IMR-90 (cell line): Measurements from ENCODE around the gene PRKAG2. TPM values are rescaled to one million over a fixed set of nuclear protein-coding genes. Genes with fewer than 3 reads are reported as not detected.

ENCODE experiments used
- ATAC-seq: fragments of 200-7000 bp; cut with Tn5 transposase; 2 replicates; pipeline ENCODE4 v1.9.1; 2020; ENCODE audit warnings: low read depth, mild to moderate bottlenecking, moderate library complexity
- BruUV-seq: library from RNA; stranded (reverse); fragments of 400-500 nt; replicated peaks from 2 replicates; lab custom pipeline; 2021; lab: Mats Ljungman, UMichigan
- CTCF ChIA-PET: fragments of 300-600 bp; formaldehyde crosslinking; extraction: SDS; loops from one replicate; lab custom pipeline; 2021; ENCODE audit warnings: antibody characterized with exemption; lab: Yijun Ruan, JAX
- POLR2A ChIA-PET: fragments of 300-600 bp; sonication (Branson Sonifier 250); formaldehyde crosslinking; loops from one replicate; lab custom pipeline; 2022; ENCODE audit warnings: antibody characterized with exemption; ENCODE audit not compliant: unreplicated experiment; lab: Charles Lee
- DNase-seq: peaks from one replicate; pipeline ENCODE4 v3.0.0; 2013
- H2AFZ ChIP-seq: replicated peaks from 2 replicates; pipeline ENCODE3; 2013; ENCODE audit warnings: low read length, mild to moderate bottlenecking; ENCODE audit not compliant: poor library complexity
- H2AK5ac ChIP-seq: 2 replicates; pipeline ENCODE4 v1.6.1; 2013; ENCODE audit warnings: low read depth, low read length, inconsistent platforms
- H2AK9ac ChIP-seq: replicated peaks from 2 replicates; pipeline ENCODE3; 2013; ENCODE audit warnings: mild to moderate bottlenecking, low read depth, low read length, moderate library complexity; ENCODE audit not compliant: poor library complexity
- H2BK120ac ChIP-seq: 2 replicates; pipeline ENCODE4 v1.6.1; 2013; ENCODE audit warnings: low read depth, low read length, inconsistent platforms
- H2BK15ac ChIP-seq: 3 replicates; pipeline ENCODE4 v1.6.1; 2013; ENCODE audit warnings: low read depth, low read length, inconsistent platforms
- H2BK20ac ChIP-seq: 2 replicates; pipeline ENCODE4 v1.6.1; 2013; ENCODE audit warnings: low read depth, mild to moderate bottlenecking, inconsistent platforms, low read length, moderate library complexity
- H2BK5ac ChIP-seq: 2 replicates; pipeline ENCODE4 v1.6.1; 2013; ENCODE audit warnings: mild to moderate bottlenecking, low read depth, low read length, inconsistent platforms; ENCODE audit not compliant: poor library complexity, severe bottlenecking
- H3K14ac ChIP-seq: replicated peaks from 2 replicates; pipeline ENCODE4 v1.6.1; 2013; ENCODE audit warnings: low read depth, low read length, inconsistent platforms
- H3K18ac ChIP-seq: 2 replicates; pipeline ENCODE4 v1.6.1; 2013; ENCODE audit warnings: low read depth, low read length, control low read depth
- H3K23ac ChIP-seq: 2 replicates; pipeline ENCODE4 v1.6.1; 2013; ENCODE audit warnings: low read depth, low read length, inconsistent platforms
- H3K27ac ChIP-seq: 2 replicates; pipeline ENCODE4 v1.5.1; 2013; ENCODE audit warnings: mild to moderate bottlenecking, control low read depth, low read length; ENCODE audit not compliant: insufficient read depth
- H3K27me3 ChIP-seq: 2 replicates; pipeline ENCODE4 v1.6.1; 2013; ENCODE audit warnings: low read length; ENCODE audit not compliant: control insufficient read depth, insufficient read depth
- H3K36me3 ChIP-seq: 2 replicates; pipeline ENCODE4 v1.6.1; 2013; ENCODE audit warnings: low read length, mixed read lengths; ENCODE audit not compliant: control insufficient read depth, insufficient read depth
- H3K4ac ChIP-seq: 2 replicates; pipeline ENCODE4 v1.6.1; 2013; ENCODE audit warnings: low read depth, low read length, inconsistent platforms
- H3K4me1 ChIP-seq: 2 replicates; pipeline ENCODE4 v1.6.1; 2013; ENCODE audit warnings: low read length, mixed read lengths; ENCODE audit not compliant: control insufficient read depth, insufficient read depth
- H3K4me2 ChIP-seq: 2 replicates; pipeline ENCODE4 v1.6.1; 2013; ENCODE audit warnings: low read depth, mild to moderate bottlenecking, control low read depth, low read length, moderate library complexity
- H3K4me3 ChIP-seq: 2 replicates; pipeline ENCODE4 v1.5.1; 2013; ENCODE audit warnings: low read depth, mild to moderate bottlenecking, control low read depth, low read length, moderate library complexity; ENCODE audit not compliant: insufficient read depth
- H3K56ac ChIP-seq: 2 replicates; pipeline ENCODE4 v1.6.1; 2013; ENCODE audit warnings: low read length, inconsistent platforms; ENCODE audit not compliant: insufficient read depth; ENCODE audit errors: extremely low read depth
- H3K79me1 ChIP-seq, 2 experiments: 2 replicates each; pipeline ENCODE4 v1.6.1; 2013; ENCODE audit warnings: low read length in 2 of 2, inconsistent platforms in 1 of 2, low read depth in 1 of 2
- H3K9ac ChIP-seq: 2 replicates; pipeline ENCODE4 v1.6.1; 2013; ENCODE audit warnings: low read depth, low read length, control low read depth
- H3K9me1 ChIP-seq: 2 replicates; pipeline ENCODE4 v1.6.1; 2013; ENCODE audit warnings: low read length, inconsistent platforms; ENCODE audit not compliant: insufficient read depth
- H3K9me3 ChIP-seq: 2 replicates; pipeline ENCODE4 v1.6.1; 2013; ENCODE audit warnings: low read length; ENCODE audit not compliant: control insufficient read depth, insufficient read depth
- H4K20me1 ChIP-seq: 2 replicates; pipeline ENCODE4 v1.6.1; 2013; ENCODE audit warnings: low read length, inconsistent platforms; ENCODE audit not compliant: insufficient read depth
- H4K5ac ChIP-seq: 2 replicates; pipeline ENCODE4 v1.6.1; 2013; ENCODE audit warnings: mild to moderate bottlenecking, low read depth, low read length, control low read depth
- H4K8ac ChIP-seq, 2 experiments: 2 replicates each; pipeline ENCODE4 v1.6.1; 2013; ENCODE audit warnings: low read depth in 2 of 2, low read length in 2 of 2, control low read depth in 1 of 2, inconsistent platforms in 1 of 2
- H4K91ac ChIP-seq: 2 replicates; pipeline ENCODE4 v1.6.1; 2013; ENCODE audit warnings: low read depth, low read length, inconsistent platforms; ENCODE audit not compliant: insufficient read depth
- BHLHE40 ChIP-seq: fragments of 150-350 bp; IDR thresholded peaks from 2 replicates; pipeline ENCODE4 v1.6.1; 2016; ENCODE audit warnings: mild to moderate bottlenecking, low read depth, low read length
- CEBPB ChIP-seq: IDR thresholded peaks from 2 replicates; pipeline ENCODE4 v1.6.1; 2012; ENCODE audit warnings: low read depth, low read length, improper control_type of control experiment
- CHD1 ChIP-seq: IDR thresholded peaks from 2 replicates; pipeline ENCODE4 v1.6.1; 2012; ENCODE audit warnings: low read depth, low read length, improper control_type of control experiment
- FOS ChIP-seq: fragments of 150-350 bp; IDR thresholded peaks from 2 replicates; pipeline ENCODE4 v1.6.1; 2016; ENCODE audit warnings: low read depth, low read length
- MAFK ChIP-seq: IDR thresholded peaks from 2 replicates; pipeline ENCODE4 v1.6.1; 2012; ENCODE audit warnings: low read depth, low read length, improper control_type of control experiment
- MAZ ChIP-seq: IDR thresholded peaks from 2 replicates; pipeline ENCODE4 v1.6.1; 2012; ENCODE audit warnings: low read depth, mild to moderate bottlenecking, low read length, improper control_type of control experiment, moderate library complexity, borderline replicate concordance
- MXI1 ChIP-seq: IDR thresholded peaks from 2 replicates; pipeline ENCODE4 v1.6.1; 2012; ENCODE audit warnings: low read depth, mild to moderate bottlenecking, low read length, moderate library complexity, borderline replicate concordance
- NFE2L2 ChIP-seq: fragments of 150-350 bp; IDR thresholded peaks from 2 replicates; pipeline ENCODE4 v1.6.1; 2016; ENCODE audit warnings: low read depth, mild to moderate bottlenecking, low read length
- POLR2A ChIP-seq: IDR thresholded peaks from 2 replicates; pipeline ENCODE4 v1.6.1; 2012; ENCODE audit warnings: mild to moderate bottlenecking, low read depth, low read length
- RAD21 ChIP-seq: IDR thresholded peaks from 2 replicates; pipeline ENCODE4 v1.6.1; 2012; ENCODE audit warnings: low read length, improper control_type of control experiment
- RCOR1 ChIP-seq: IDR thresholded peaks from 2 replicates; pipeline ENCODE4 v1.6.1; 2012; ENCODE audit warnings: mild to moderate bottlenecking, low read length, improper control_type of control experiment; ENCODE audit not compliant: insufficient replicate concordance
- SMC3 ChIP-seq: fragments of 150-350 bp; IDR thresholded peaks from 2 replicates; pipeline ENCODE4 v1.6.1; 2016; ENCODE audit warnings: low read depth, mild to moderate bottlenecking, antibody characterized with exemption, low read length, moderate library complexity
- WGBS, 2 experiments: methylation state at CpG; one replicate each; pipeline versions ENCODE4 v1.1.5 to v1.1.7; 2013; ENCODE audit warnings: missing lambda C conversion rate in 2 of 2; ENCODE audit not compliant: insufficient read length in 1 of 2; ENCODE audit errors: extremely low coverage in 2 of 2; 5-methylcytosine and 5-hydroxymethylcytosine counted together
- dilution Hi-C: fragments of 300-500 bp; cut with HindIII; formaldehyde crosslinking; loops from one replicate; pipeline ENCODE4 v1.14.3; 2018; ENCODE audit warnings: low sequenced_read_pairs; ENCODE audit not compliant: unreplicated experiment
- in situ Hi-C: fragments of 300-500 bp; cut with MboI; formaldehyde crosslinking; loops from 3 replicates; pipeline ENCODE4 v1.14.3; 2019; ENCODE audit warnings: low sequenced_read_pairs, inconsistent platforms, mixed read lengths
- intact Hi-C: fragments of 100-400 bp; cut with micrococcal nuclease; formaldehyde crosslinking; loops from 2 replicates; pipeline ENCODE4 v1.10.0; 2022
- polyA plus RNA-seq, 3 experiments: library from polyadenylated mRNA; depleted of rRNA; stranded (reverse); fragments of >200 nt; gene quantifications; 2 replicates each; pipeline ENCODE4 v1.2.3, GENCODE V29; 2012; ENCODE audit warnings: low replicate concordance in 1 of 3
- total RNA-seq: library from RNA; depleted of rRNA; stranded (reverse); fragments of >200 nt; gene quantifications from 2 replicates; pipeline ENCODE4 v1.2.3, GENCODE V29; 2012
- TF ChIP-seq, protein P1 (sequence below): conservative IDR thresholded peaks from 2 replicates; pipeline ENCODE4 v1.5.1; 2012; ENCODE audit warnings: mild to moderate bottlenecking, low read depth, low read length, improper control_type of control experiment
- TF ChIP-seq, protein P2 (sequence below): fragments of 150-350 bp; IDR thresholded peaks from 2 replicates; pipeline ENCODE4 v1.6.1; 2016; ENCODE audit warnings: low read depth, mild to moderate bottlenecking, low read length, moderate library complexity, borderline replicate concordance
- TF ChIP-seq, protein P3 (sequence below): fragments of 150-350 bp; IDR thresholded peaks from 2 replicates; pipeline ENCODE4 v1.6.1; 2017; ENCODE audit warnings: mild to moderate bottlenecking, antibody characterized with exemption, low read length, low read depth

Gene PRKAG2
- total and polyA plus RNA-seq, 2 of the 4 experiments (the other 2 are of a cell fraction): 15.4 to 21.6 TPM

DNA sequence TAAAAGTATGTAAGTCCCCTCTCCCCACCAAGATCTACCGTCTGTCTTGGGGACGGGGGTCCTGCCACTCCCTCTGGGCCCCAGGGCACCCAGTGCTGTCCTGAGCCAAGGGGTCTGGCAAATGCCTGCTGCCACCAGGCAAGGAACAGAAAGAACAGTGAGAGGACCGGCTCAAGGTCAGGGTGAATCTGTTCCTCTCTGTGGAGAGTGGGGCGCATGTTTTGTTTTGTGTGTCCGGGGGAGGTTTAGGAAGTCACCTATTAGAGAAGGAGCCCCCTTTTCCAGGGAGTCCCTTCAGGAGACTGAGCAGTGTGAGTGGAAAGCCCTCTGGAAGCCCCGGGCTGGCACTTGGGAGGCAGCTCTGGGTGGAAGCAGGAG lies 198.7 kb downstream of the PRKAG2 start:
- intact Hi-C loops: no loop called here
- ChIA-PET POLR2A (no interaction called here), CTCF (interaction anchor here (0.8 kb wide), 1 partner anchor 19 kb away, joined by 3 read pairs; no protein-coding TSS in a partner anchor)

More for the DNA sequence above, 198.7 kb downstream of the PRKAG2 start:
- no TSS peak for BruUV-seq
- Histone ChIP-seq H3K4ac (peak overlapping the region; percentile 37; the same call in 1 of the 2 replicates), H2AK5ac (0 out of 2 replicates have a peak overlapping the region, but pooled peaks have one; percentile 60), H4K5ac (no peak overlapping the region), H3K9me1 (peaks cover 11% of the 10 kb centered on the region), H2BK5ac (no peak overlapping the region), H2BK20ac (no peak overlapping the region), H3K27me3 (no peaks in the 10 kb centered on the region), H2AK9ac (no peak overlapping the region), H3K14ac (no peak overlapping the region), H3K23ac (no peak overlapping the region), H3K9ac (no peak overlapping the region), H2BK120ac (no peak overlapping the region), H2BK15ac (peak overlapping the region; percentile 10; the same call in 1 of the 3 replicates), H3K56ac (no peak overlapping the region), H4K91ac (no peak overlapping the region), H3K79me1 (no peaks in the 10 kb centered on the region), H3K18ac (no peak overlapping the region), H2AFZ (no peak overlapping the region), H3K36me3 (no peaks in the 10 kb centered on the region), H3K4me2 (no peak overlapping the region), H3K4me1 (peaks cover 4% of the 10 kb centered on the region), H3K9me3 (no peaks in the 10 kb centered on the region), H3K27ac (no peak overlapping the region), H3K4me3 (no peak overlapping the region), H4K20me1 (no peaks in the 10 kb centered on the region), H4K8ac (no peak overlapping the region; a peak in 1 of 4 replicates)
- no peak for DNase-seq
- ATAC-seq: no peak
- 80% methylated on average over 1 of the region's 6 CpGs; no CpG with 5 or more reads in 1 of the 2 experiments for WGBS, 2 experiments
- dilution Hi-C loops: no loop called here
- TF ChIP-seq BHLHE40: no peak
- no peak for TF ChIP-seq RAD21
- TF ChIP-seq RCOR1: no peak
- no peak for TF ChIP-seq POLR2A
- TF ChIP-seq FOS: no peak
- TF ChIP-seq NFE2L2: no peak
- no peak for TF ChIP-seq MXI1
- TF ChIP-seq CEBPB: no peak
- TF ChIP-seq SMC3: no peak
- no peak for TF ChIP-seq MAFK
- TF ChIP-seq MAZ: no peak
- TF ChIP-seq, protein P1, sequence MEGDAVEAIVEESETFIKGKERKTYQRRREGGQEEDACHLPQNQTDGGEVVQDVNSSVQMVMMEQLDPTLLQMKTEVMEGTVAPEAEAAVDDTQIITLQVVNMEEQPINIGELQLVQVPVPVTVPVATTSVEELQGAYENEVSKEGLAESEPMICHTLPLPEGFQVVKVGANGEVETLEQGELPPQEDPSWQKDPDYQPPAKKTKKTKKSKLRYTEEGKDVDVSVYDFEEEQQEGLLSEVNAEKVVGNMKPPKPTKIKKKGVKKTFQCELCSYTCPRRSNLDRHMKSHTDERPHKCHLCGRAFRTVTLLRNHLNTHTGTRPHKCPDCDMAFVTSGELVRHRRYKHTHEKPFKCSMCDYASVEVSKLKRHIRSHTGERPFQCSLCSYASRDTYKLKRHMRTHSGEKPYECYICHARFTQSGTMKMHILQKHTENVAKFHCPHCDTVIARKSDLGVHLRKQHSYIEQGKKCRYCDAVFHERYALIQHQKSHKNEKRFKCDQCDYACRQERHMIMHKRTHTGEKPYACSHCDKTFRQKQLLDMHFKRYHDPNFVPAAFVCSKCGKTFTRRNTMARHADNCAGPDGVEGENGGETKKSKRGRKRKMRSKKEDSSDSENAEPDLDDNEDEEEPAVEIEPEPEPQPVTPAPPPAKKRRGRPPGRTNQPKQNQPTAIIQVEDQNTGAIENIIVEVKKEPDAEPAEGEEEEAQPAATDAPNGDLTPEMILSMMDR: no peak
- TF ChIP-seq CHD1: no peak
- TF ChIP-seq, protein P2, sequence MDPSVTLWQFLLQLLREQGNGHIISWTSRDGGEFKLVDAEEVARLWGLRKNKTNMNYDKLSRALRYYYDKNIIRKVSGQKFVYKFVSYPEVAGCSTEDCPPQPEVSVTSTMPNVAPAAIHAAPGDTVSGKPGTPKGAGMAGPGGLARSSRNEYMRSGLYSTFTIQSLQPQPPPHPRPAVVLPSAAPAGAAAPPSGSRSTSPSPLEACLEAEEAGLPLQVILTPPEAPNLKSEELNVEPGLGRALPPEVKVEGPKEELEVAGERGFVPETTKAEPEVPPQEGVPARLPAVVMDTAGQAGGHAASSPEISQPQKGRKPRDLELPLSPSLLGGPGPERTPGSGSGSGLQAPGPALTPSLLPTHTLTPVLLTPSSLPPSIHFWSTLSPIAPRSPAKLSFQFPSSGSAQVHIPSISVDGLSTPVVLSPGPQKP: no peak
- TF ChIP-seq, protein P3, sequence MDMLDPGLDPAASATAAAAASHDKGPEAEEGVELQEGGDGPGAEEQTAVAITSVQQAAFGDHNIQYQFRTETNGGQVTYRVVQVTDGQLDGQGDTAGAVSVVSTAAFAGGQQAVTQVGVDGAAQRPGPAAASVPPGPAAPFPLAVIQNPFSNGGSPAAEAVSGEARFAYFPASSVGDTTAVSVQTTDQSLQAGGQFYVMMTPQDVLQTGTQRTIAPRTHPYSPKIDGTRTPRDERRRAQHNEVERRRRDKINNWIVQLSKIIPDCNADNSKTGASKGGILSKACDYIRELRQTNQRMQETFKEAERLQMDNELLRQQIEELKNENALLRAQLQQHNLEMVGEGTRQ: no peak
- in situ Hi-C loops: no loop called here
